Right lobe of liver (tissue), 6 donors: ENCODE results near the gene UBXN4. TPM values are rescaled to one million over a fixed set of nuclear protein-coding genes. Genes with fewer than 3 reads are reported as not detected.

Experiments used
- ATAC-seq, 4 donors: fragments of 200-7000 bp; cut with Tn5 transposase; one replicate each; pipeline ENCODE4 v1.9.1; 2020; ENCODE audit warnings: mild to moderate bottlenecking in 4 of 4, moderate library complexity in 4 of 4
- DNase-seq, 3 donors: peaks; one replicate each; pipeline ENCODE4 v3.0.0-alpha.2; 2020
- H3K27ac ChIP-seq, 3 donors: fragments of 200-600 bp; one replicate each; pipeline ENCODE4 v1.8.0; 2022
- H3K27me3 ChIP-seq, 2 donors: fragments of 200-600 bp; one replicate each; pipeline ENCODE4 v1.8.0; 2022
- H3K36me3 ChIP-seq, 4 donors: fragments of 200-600 bp; sonication (generic) in 1 of 4; one replicate each; pipeline versions ENCODE4 v1.5.1 to v1.8.0; 2017 to 2022; ENCODE audit warnings: control low read depth in 1 of 4
- H3K4me1 ChIP-seq, 4 donors: fragments of 200-600 bp; sonication (generic) in 1 of 4; one replicate each; pipeline versions ENCODE4 v1.5.1 to v1.8.0; 2017 to 2022; ENCODE audit warnings: control low read depth in 1 of 4
- H3K4me3 ChIP-seq, 3 donors: fragments of 200-600 bp; one replicate each; pipeline ENCODE4 v1.8.0; 2022
- H3K9me3 ChIP-seq, 4 donors: fragments of 200-600 bp; sonication (generic) in 1 of 4; one replicate each; pipeline versions ENCODE4 v1.5.1 to v1.8.0; 2017 to 2022; ENCODE audit warnings: control low read depth in 1 of 4
- CTCF ChIP-seq, 4 donors: fragments of 200-600 bp in 3 of 4; fragments of 450-650 bp in 1 of 4; IDR thresholded peaks; one replicate each; pipeline versions ENCODE4 v1.5.1 to v1.8.0; 2016 to 2022; ENCODE audit warnings: antibody characterized with exemption in 4 of 4, mild to moderate bottlenecking in 2 of 4
- POLR2A ChIP-seq: fragments of 450-650 bp; IDR thresholded peaks from one replicate; pipeline ENCODE4 v1.6.1; 2017; ENCODE audit warnings: antibody characterized with exemption, mild to moderate bottlenecking
- WGBS: methylation state at CpG from one replicate; pipeline ENCODE4 v1.1.6; 2018; ENCODE audit warnings: low coverage, low lambda C conversion rate; ENCODE audit not compliant: insufficient coverage; ENCODE audit errors: missing lambda C conversion rate; 5-methylcytosine and 5-hydroxymethylcytosine counted together
- intact Hi-C, 2 donors: fragments of 100-400 bp; cut with DNase I; formaldehyde crosslinking; loops; one replicate each; pipeline versions ENCODE4 v1.11.2 to v1.14.1; 2022
- total RNA-seq, 6 experiments: library from RNA; depleted of rRNA in 2 of 6; stranded (reverse); fragments of >200 nt in 2 of 6; fragmentation: NEBNext Ultra II Directional in 3 of 6; extraction: Animal tissue kit (Norgen Biotek cat#: 25700) in 3 of 6; gene quantifications; one replicate each; pipeline versions ENCODE4 v1.1.0 to v1.2.4, GENCODE V29; 2016 to 2023
- donor health status: DM: no; HTN: yes; CAD: no.
- donor health status: DM: no; HTN: no; CAD: no.
- donor health status: DM: no; HTN: no; CAD: no.
- donor health status: DM: no; HTN: yes; CAD: no.
- donor health status: DM: no; HTN: yes; CAD: no.

Gene UBXN4
- total RNA-seq, 6 experiments from 2014 or later = 49.4 to 78.2 (median 62.5) TPM

- H3K27ac ChIP-seq = no peak overlapping the region
- no peaks in the 10 kb centered on the region for H3K27me3 ChIP-seq
- intact Hi-C loops = no loop called here
- TF ChIP-seq CTCF (IDR thresholded peaks at IDR 0.05) (no peak), POLR2A (no peak)
- WGBS = 85% methylated on average over 4 of the region's 4 CpGs
- no peak for DNase-seq
- ATAC-seq = no peak
- peaks cover 0 to 28% (median 10%) of the 10 kb centered on the region in 4 donors for H3K36me3 ChIP-seq
- no peaks in the 10 kb centered on the region for H3K9me3 ChIP-seq
- peaks cover 0 to 15% (median 0%) of the 10 kb centered on the region in 4 donors for H3K4me1 ChIP-seq
- H3K4me3 ChIP-seq = no peak overlapping the region
Observed at GRCh38 chr2:135745545-135745944, 3.9 kb downstream of the UBXN4 start.

GRCh38 chr2:135755573-135755972, 13.9 kb downstream of the UBXN4 start:
- H3K4me1 ChIP-seq = no peaks in the 10 kb centered on the region
- peaks cover 0 to 82% (median 35%) of the 10 kb centered on the region in 4 donors for H3K36me3 ChIP-seq
- no peak for TF ChIP-seq POLR2A
- TF ChIP-seq CTCF (IDR thresholded peaks at IDR 0.05) = no peak
- no peak for ATAC-seq
- H3K9me3 ChIP-seq = peaks cover 0 to 5% (median 0%) of the 10 kb centered on the region in 4 donors
- H3K27me3 ChIP-seq = no peaks in the 10 kb centered on the region
- no peak for DNase-seq
- no peak overlapping the region for H3K4me3 ChIP-seq
- intact Hi-C loops = no loop called here
- H3K27ac ChIP-seq = no peak overlapping the region
- 96% methylated on average over 2 of the region's 2 CpGs for WGBS

- Histone ChIP-seq H3K4me3 (no peak overlapping the region), H3K27me3 (no peaks in the 10 kb centered on the region), H3K27ac (no peak overlapping the region), H3K9me3 (peaks cover 0 to 5% (median 0%) of the 10 kb centered on the region in 4 donors), H3K36me3 (peaks cover 0 to 88% (median 40%) of the 10 kb centered on the region in 4 donors), H3K4me1 (no peaks in the 10 kb centered on the region)
- ATAC-seq (no peak), DNase-seq (no peak)
- intact Hi-C loops = no loop called here
- WGBS = 89% methylated on average over 1 of the region's 1 CpG
- TF ChIP-seq POLR2A = no peak
- no peak for TF ChIP-seq CTCF (IDR thresholded peaks at IDR 0.05)
Observed at GRCh38 chr2:135756692-135757091, 15.0 kb downstream of the UBXN4 start.

- no peak for TF ChIP-seq CTCF (IDR thresholded peaks at IDR 0.05)
- TF ChIP-seq POLR2A = no peak
- Histone ChIP-seq H3K27ac (no peak overlapping the region), H3K27me3 (no peaks in the 10 kb centered on the region), H3K4me1 (no peaks in the 10 kb centered on the region), H3K4me3 (no peak overlapping the region), H3K9me3 (no peaks in the 10 kb centered on the region), H3K36me3 (peaks cover 4 to 88% (median 25%) of the 10 kb centered on the region in 4 donors)
- intact Hi-C loops = no loop called here
- DNase-seq (no peak), ATAC-seq (no peak)
Observed at GRCh38 chr2:135762022-135762421, 20.4 kb downstream of the UBXN4 start.

- H3K4me3 ChIP-seq = no peak overlapping the region
- intact Hi-C loops = no loop called here
- no peak for DNase-seq
- ATAC-seq = peak; percentile 24 to 75 (median 41)
- 80% methylated on average over 1 of the region's 1 CpG for WGBS
- H3K4me1 ChIP-seq = no peaks in the 10 kb centered on the region
- no peak overlapping the region for H3K27ac ChIP-seq
- no peaks in the 10 kb centered on the region for H3K9me3 ChIP-seq
- peaks cover 4 to 88% (median 21%) of the 10 kb centered on the region in 4 donors for H3K36me3 ChIP-seq
- no peaks in the 10 kb centered on the region for H3K27me3 ChIP-seq
- TF ChIP-seq POLR2A (no peak), CTCF (IDR thresholded peaks at IDR 0.05) (no peak)
Observed at GRCh38 chr2:135762530-135762929, 20.9 kb downstream of the UBXN4 start.
